HG02973 (cell line): Measurements from ENCODE around the gene GAB2.

Experiments used
- ATAC-seq: cut with Tn5 transposase; IDR thresholded peaks from one replicate; pipeline ENCODE4 v1.9.1; 2021; ENCODE audit warnings: moderate library complexity; ENCODE audit not compliant: unreplicated experiment

GAB2 gene

DNA sequence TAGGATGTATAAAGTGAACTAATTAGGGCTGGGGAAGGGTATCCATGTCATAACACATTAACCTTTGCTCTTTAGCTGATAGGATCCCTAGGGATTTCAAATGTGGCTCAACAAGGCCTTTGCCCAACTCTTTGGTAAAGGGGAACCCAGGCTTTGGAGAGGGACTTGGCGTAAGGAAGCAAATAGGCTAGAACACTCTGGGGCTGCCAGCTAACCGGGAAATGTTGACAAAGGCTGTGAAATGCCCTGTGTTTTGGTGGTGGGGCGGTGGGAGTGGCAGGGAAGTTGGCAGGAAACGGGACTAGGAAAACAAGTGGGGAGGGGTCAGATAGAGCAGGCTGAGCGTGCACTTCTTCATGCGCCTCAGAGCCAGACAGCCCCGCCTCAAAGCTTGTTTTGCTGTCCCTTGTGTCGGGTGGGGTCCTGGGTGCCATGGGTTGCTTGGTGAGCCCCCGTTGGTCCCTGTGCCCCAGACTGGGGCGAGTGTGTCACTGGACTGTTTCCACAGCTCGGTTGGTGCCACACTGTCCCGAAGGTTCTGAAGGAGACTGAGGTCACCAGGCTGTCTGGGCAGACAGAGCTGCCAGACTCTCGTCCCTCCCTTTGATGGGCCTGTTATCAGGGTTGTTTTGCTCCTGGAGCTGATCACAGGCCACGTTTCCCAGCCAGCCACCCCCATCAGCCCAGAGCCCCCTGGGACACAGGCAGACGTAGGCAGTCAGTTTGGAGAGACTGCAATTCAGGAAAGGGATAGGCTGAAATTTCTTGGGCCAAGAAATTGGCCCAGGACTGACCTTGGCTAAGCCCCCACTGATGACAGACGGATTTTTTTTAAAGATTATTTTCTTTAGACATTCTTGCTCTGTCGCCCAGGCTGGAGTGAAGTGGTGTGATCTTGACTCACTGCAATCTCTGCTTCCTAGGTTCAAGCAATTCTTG is 248.8 kb downstream of the GAB2 start:
- ATAC-seq = no peak

- ATAC-seq = no peak
Measured at GRCh38 chr11:78166855-78167469, 250.7 kb downstream of the GAB2 start.
